Measurements from ENCODE around the gene ADAMTS3.

- TF ChIP-seq CTCF (IDR thresholded peaks at IDR 0.05) (no peak), EZH2 (IDR thresholded peaks at IDR 0.05; ENCODE audit: borderline replicate concordance, insufficient read depth, low read depth, low read length, poor library complexity, severe bottlenecking) (no peak)
These were observed 139.6 kb downstream of the ADAMTS3 start for GRCh38 chr4:72429397-72429889.
